WTC11 (cell line): Measurements from ENCODE around the gene PNISR. TPM values are rescaled to one million over a fixed set of nuclear protein-coding genes. Genes with fewer than 3 reads are reported as not detected.

ENCODE experiments used
- ATAC-seq: fragments of 200-7000 bp; cut with Tn5 transposase; 2 replicates; pipeline ENCODE4 v1.10.0; 2021; ENCODE audit warnings: mild to moderate bottlenecking, moderate library complexity
- CTCF ChIA-PET: fragments of 300-600 bp; sonication (Branson Sonifier 250); formaldehyde crosslinking; loops from one replicate; lab custom pipeline; 2021; ENCODE audit warnings: antibody characterized with exemption; lab: Charles Lee
- POLR2A ChIA-PET: fragments of 350-600 bp; sonication (Branson Sonifier 250); formaldehyde crosslinking; loops from one replicate; lab custom pipeline; 2021; ENCODE audit warnings: antibody characterized with exemption; lab: Charles Lee
- DNase-seq: peaks from one replicate; pipeline ENCODE4 v3.0.0; 2021; ENCODE audit warnings: low spot score
- H3K27ac Mint-ChIP-seq: 2 replicates; pipeline ENCODE4 v1.8.0; 2021; ENCODE audit warnings: mixed read lengths
- H3K27me3 Mint-ChIP-seq: 2 replicates; pipeline ENCODE4 v1.8.0; 2021; ENCODE audit warnings: low read depth, mild to moderate bottlenecking, moderate library complexity, mixed read lengths
- H3K36me3 Mint-ChIP-seq: 2 replicates; pipeline ENCODE4 v1.8.0; 2021; ENCODE audit warnings: mixed read lengths
- H3K4me1 Mint-ChIP-seq: 2 replicates; pipeline ENCODE4 v1.8.0; 2022; ENCODE audit warnings: mixed read lengths
- H3K4me3 Mint-ChIP-seq: 2 replicates; pipeline ENCODE4 v1.8.0; 2021; ENCODE audit warnings: mild to moderate bottlenecking, moderate library complexity, mixed read lengths
- H3K9me3 Mint-ChIP-seq: 2 replicates; pipeline ENCODE4 v1.8.0; 2021; ENCODE audit warnings: mixed read lengths
- CDX4 ChIP-seq: fragments of 250-450 bp; sonication (Bioruptor Pico); IDR thresholded peaks from 2 replicates; pipeline ENCODE4 v1.9.0; 2021; ENCODE audit warnings: moderate library complexity, mild to moderate bottlenecking, inconsistent platforms, borderline replicate concordance
- ELF4 ChIP-seq: sonication (generic); formaldehyde crosslinking; IDR thresholded peaks from 2 replicates; pipeline ENCODE4 v1.8.1; 2022; ENCODE audit warnings: low read depth, mild to moderate bottlenecking, moderate library complexity, missing genetic modification reagents
- FOXP1 ChIP-seq: sonication (generic); formaldehyde crosslinking; IDR thresholded peaks from 2 replicates; pipeline ENCODE4 v1.8.0; 2022; ENCODE audit warnings: missing genetic modification reagents, mild to moderate bottlenecking, moderate library complexity, borderline replicate concordance
- FOXP4 ChIP-seq: sonication (generic); formaldehyde crosslinking; IDR thresholded peaks from 2 replicates; pipeline ENCODE4 v1.8.0; 2022; ENCODE audit warnings: mild to moderate bottlenecking, missing genetic modification reagents
- GTF2I ChIP-seq: fragments of 250-450 bp; sonication (Bioruptor Pico); conservative IDR thresholded peaks from 2 replicates; pipeline ENCODE4 v1.4.0; 2021; ENCODE audit warnings: mild to moderate bottlenecking
- IRF2 ChIP-seq: sonication (generic); formaldehyde crosslinking; IDR thresholded peaks from 2 replicates; pipeline ENCODE4 v1.8.0; 2022; ENCODE audit warnings: low read depth, missing genetic modification reagents, borderline replicate concordance
- MLX ChIP-seq: sonication (generic); formaldehyde crosslinking; IDR thresholded peaks from 2 replicates; pipeline ENCODE4 v1.8.1; 2023; ENCODE audit warnings: mild to moderate bottlenecking, missing genetic modification reagents, moderate library complexity
- MYBL2 ChIP-seq: sonication (generic); formaldehyde crosslinking; IDR thresholded peaks from 2 replicates; pipeline ENCODE4 v1.8.1; 2023; ENCODE audit warnings: mild to moderate bottlenecking, moderate library complexity, missing genetic modification reagents
- NFATC4 ChIP-seq: fragments of 250-450 bp; sonication (Bioruptor Pico); IDR thresholded peaks from 2 replicates; pipeline ENCODE4 v1.9.0; 2021; ENCODE audit warnings: mild to moderate bottlenecking
- NR2C2 ChIP-seq: sonication (generic); formaldehyde crosslinking; IDR thresholded peaks from 2 replicates; pipeline ENCODE4 v1.8.0; 2022; ENCODE audit warnings: mild to moderate bottlenecking, missing genetic modification reagents
- OVOL2 ChIP-seq: fragments of 250-450 bp; sonication (Bioruptor Pico); IDR thresholded peaks from 2 replicates; pipeline ENCODE4 v1.9.0; 2021; ENCODE audit warnings: mild to moderate bottlenecking, borderline replicate concordance
- TEAD1 ChIP-seq: sonication (generic); formaldehyde crosslinking; IDR thresholded peaks from 2 replicates; pipeline ENCODE4 v1.8.0; 2022; ENCODE audit warnings: mild to moderate bottlenecking, missing genetic modification reagents
- ZMAT4 ChIP-seq: fragments of 250-450 bp; sonication (Bioruptor Pico); IDR thresholded peaks from 2 replicates; pipeline ENCODE4 v1.9.0; 2021; ENCODE audit warnings: mild to moderate bottlenecking
- ZNF138 ChIP-seq: sonication (generic); formaldehyde crosslinking; conservative IDR thresholded peaks from 2 replicates; pipeline ENCODE4 v1.8.1; 2022; ENCODE audit warnings: mild to moderate bottlenecking, moderate library complexity, missing genetic modification reagents
- ZNF396 ChIP-seq: fragments of 250-450 bp; sonication (Bioruptor Pico); IDR thresholded peaks from 2 replicates; pipeline ENCODE4 v1.8.0; 2021; ENCODE audit warnings: mild to moderate bottlenecking, moderate library complexity, borderline replicate concordance
- ZNF532 ChIP-seq: fragments of 250-450 bp; sonication (Bioruptor Pico); IDR thresholded peaks from 2 replicates; pipeline ENCODE4 v1.9.0; 2021; ENCODE audit warnings: mild to moderate bottlenecking, borderline replicate concordance
- total RNA-seq: library from RNA; stranded (reverse); gene quantifications from 3 replicates; pipeline ENCODE4 v1.2.3, GENCODE V29; 2021
- TF ChIP-seq, protein P1 (sequence below): sonication (generic); formaldehyde crosslinking; IDR thresholded peaks from 2 replicates; pipeline ENCODE4 v1.8.0; 2023; ENCODE audit warnings: mild to moderate bottlenecking, missing genetic modification reagents
- TF ChIP-seq, protein P2 (sequence below): sonication (generic); formaldehyde crosslinking; IDR thresholded peaks from 2 replicates; pipeline ENCODE4 v1.8.0; 2022; ENCODE audit warnings: mild to moderate bottlenecking, missing genetic modification reagents
- TF ChIP-seq, protein P3 (sequence below): sonication (generic); formaldehyde crosslinking; IDR thresholded peaks from 2 replicates; pipeline ENCODE4 v1.8.0; 2022; ENCODE audit warnings: mild to moderate bottlenecking, missing genetic modification reagents
- TF ChIP-seq, protein P4 (sequence below): sonication (generic); formaldehyde crosslinking; IDR thresholded peaks from 2 replicates; pipeline ENCODE4 v1.8.1; 2023; ENCODE audit warnings: mild to moderate bottlenecking, missing genetic modification reagents, moderate library complexity

The PNISR gene
- total RNA-seq, 1 experiment from 2014 or later = 156 TPM

GRCh38 chr6:99369533-99369932 lies 55.6 kb downstream of the PNISR start:
- ATAC-seq (peak; percentile 98), DNase-seq (peak; percentile 16)
- Mint-ChIP-seq H3K4me3 (no peak overlapping the region), H3K27ac (no peak overlapping the region; the same call in 1 of the 2 replicates), H3K9me3 (no peaks in the 10 kb centered on the region), H3K36me3 (no peaks in the 10 kb centered on the region), H3K27me3 (no peaks in the 10 kb centered on the region), H3K4me1 (peaks cover 9% of the 10 kb centered on the region)
- TF ChIP-seq FOXP4 = no peak
- TF ChIP-seq CDX4 (CRISPR knock-in tag) = no peak
- TF ChIP-seq ZNF138 (CRISPR knock-in tag) = no peak
- TF ChIP-seq, protein P1, sequence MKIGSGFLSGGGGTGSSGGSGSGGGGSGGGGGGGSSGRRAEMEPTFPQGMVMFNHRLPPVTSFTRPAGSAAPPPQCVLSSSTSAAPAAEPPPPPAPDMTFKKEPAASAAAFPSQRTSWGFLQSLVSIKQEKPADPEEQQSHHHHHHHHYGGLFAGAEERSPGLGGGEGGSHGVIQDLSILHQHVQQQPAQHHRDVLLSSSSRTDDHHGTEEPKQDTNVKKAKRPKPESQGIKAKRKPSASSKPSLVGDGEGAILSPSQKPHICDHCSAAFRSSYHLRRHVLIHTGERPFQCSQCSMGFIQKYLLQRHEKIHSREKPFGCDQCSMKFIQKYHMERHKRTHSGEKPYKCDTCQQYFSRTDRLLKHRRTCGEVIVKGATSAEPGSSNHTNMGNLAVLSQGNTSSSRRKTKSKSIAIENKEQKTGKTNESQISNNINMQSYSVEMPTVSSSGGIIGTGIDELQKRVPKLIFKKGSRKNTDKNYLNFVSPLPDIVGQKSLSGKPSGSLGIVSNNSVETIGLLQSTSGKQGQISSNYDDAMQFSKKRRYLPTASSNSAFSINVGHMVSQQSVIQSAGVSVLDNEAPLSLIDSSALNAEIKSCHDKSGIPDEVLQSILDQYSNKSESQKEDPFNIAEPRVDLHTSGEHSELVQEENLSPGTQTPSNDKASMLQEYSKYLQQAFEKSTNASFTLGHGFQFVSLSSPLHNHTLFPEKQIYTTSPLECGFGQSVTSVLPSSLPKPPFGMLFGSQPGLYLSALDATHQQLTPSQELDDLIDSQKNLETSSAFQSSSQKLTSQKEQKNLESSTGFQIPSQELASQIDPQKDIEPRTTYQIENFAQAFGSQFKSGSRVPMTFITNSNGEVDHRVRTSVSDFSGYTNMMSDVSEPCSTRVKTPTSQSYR (CRISPR knock-in tag) = no peak
- no peak for TF ChIP-seq IRF2 (CRISPR knock-in tag)
- TF ChIP-seq, protein P2, sequence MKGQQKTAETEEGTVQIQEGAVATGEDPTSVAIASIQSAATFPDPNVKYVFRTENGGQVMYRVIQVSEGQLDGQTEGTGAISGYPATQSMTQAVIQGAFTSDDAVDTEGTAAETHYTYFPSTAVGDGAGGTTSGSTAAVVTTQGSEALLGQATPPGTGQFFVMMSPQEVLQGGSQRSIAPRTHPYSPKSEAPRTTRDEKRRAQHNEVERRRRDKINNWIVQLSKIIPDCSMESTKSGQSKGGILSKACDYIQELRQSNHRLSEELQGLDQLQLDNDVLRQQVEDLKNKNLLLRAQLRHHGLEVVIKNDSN (CRISPR knock-in tag) = no peak
- no peak for TF ChIP-seq ZNF396 (CRISPR knock-in tag)
- no peak for TF ChIP-seq FOXP1
- TF ChIP-seq NFATC4 (CRISPR knock-in tag) = no peak
- no peak for TF ChIP-seq OVOL2 (CRISPR knock-in tag)
- TF ChIP-seq, protein P3, sequence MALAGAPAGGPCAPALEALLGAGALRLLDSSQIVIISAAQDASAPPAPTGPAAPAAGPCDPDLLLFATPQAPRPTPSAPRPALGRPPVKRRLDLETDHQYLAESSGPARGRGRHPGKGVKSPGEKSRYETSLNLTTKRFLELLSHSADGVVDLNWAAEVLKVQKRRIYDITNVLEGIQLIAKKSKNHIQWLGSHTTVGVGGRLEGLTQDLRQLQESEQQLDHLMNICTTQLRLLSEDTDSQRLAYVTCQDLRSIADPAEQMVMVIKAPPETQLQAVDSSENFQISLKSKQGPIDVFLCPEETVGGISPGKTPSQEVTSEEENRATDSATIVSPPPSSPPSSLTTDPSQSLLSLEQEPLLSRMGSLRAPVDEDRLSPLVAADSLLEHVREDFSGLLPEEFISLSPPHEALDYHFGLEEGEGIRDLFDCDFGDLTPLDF (CRISPR knock-in tag) = no peak
- TF ChIP-seq TEAD1 (CRISPR knock-in tag) = no peak
- TF ChIP-seq, protein P4, sequence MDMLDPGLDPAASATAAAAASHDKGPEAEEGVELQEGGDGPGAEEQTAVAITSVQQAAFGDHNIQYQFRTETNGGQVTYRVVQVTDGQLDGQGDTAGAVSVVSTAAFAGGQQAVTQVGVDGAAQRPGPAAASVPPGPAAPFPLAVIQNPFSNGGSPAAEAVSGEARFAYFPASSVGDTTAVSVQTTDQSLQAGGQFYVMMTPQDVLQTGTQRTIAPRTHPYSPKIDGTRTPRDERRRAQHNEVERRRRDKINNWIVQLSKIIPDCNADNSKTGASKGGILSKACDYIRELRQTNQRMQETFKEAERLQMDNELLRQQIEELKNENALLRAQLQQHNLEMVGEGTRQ (CRISPR knock-in tag) = no peak
- TF ChIP-seq ZMAT4 (CRISPR knock-in tag) = no peak
- TF ChIP-seq GTF2I = no peak
- no peak for TF ChIP-seq NR2C2 (CRISPR knock-in tag)
- ChIA-PET POLR2A (interaction anchor here (1.3 to 2.5 kb wide), 2 partner anchors 23 to 55 kb away, joined by 4 to 7 read pairs; partner anchors contain the start of genes COQ3 and PNISR), CTCF (interaction anchor here (0.8 to 2.4 kb wide), 8 partner anchors 11 to 51 kb away, joined by 3 to 17 read pairs (median 5); partner anchors contain the start of gene COQ3)

GRCh38 chr6:99366852-99367251 lies 58.3 kb downstream of the PNISR start:
- CTCF ChIA-PET = no interaction called here
- H3K27ac Mint-ChIP-seq = no peak overlapping the region
- no peak overlapping the region for H3K4me3 Mint-ChIP-seq
- no peak for ATAC-seq
- no peaks in the 10 kb centered on the region for H3K27me3 Mint-ChIP-seq
- H3K4me1 Mint-ChIP-seq = peaks cover 11% of the 10 kb centered on the region
- POLR2A ChIA-PET = interaction anchor here (0.5 kb wide), 1 partner anchor 164 kb away, joined by 3 read pairs; no protein-coding TSS in a partner anchor
- no peak for DNase-seq
- no peaks in the 10 kb centered on the region for H3K9me3 Mint-ChIP-seq
- no peaks in the 10 kb centered on the region for H3K36me3 Mint-ChIP-seq
- TF ChIP-seq ZNF532 (CRISPR knock-in tag) (no peak), ELF4 (CRISPR knock-in tag) (no peak), MLX (no peak), MYBL2 (CRISPR knock-in tag) (no peak)
